NCI-H187 (cell line): Measurements from ENCODE around the gene STARD7.

Source experiments
- DNase-seq, 2 experiments: peaks; one replicate each; lab custom pipeline; 2025; lab: John Stamatoyannopoulos, UW

Gene STARD7

GRCh38 chr2:96197546-96198255 is 10.9 kb downstream of the STARD7 start:
- no peak for DNase-seq

GRCh38 chr2:96195410-96196066 is 13.1 kb downstream of the STARD7 start:
- no peak for DNase-seq

GRCh38 chr2:96191937-96192670 is 16.5 kb downstream of the STARD7 start:
- DNase-seq, result no peak

GRCh38 chr2:96188821-96189526 is 19.7 kb downstream of the STARD7 start:
- no peak for DNase-seq

DNA sequence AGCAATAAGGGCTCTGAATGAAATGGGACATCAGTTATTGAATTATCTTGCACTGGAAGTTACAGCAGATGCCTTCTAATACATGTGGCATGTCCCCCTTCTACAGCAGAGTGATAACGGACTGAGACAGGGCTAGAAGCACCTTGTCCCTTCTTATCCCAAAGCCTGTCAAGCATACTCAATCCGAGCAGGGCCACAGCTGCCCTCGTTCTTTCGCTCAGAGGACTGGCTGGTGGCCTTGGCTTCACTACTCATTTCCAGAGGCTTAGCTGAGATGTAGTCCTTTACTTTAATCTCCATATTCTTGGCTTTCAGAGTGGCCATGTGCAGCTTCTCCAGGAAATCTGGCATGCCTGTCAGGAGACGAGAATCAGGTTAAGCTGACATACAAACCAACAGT is 22.1 kb downstream of the STARD7 start:
- no peak for DNase-seq

GRCh38 chr2:96185516-96185915 is 23.1 kb downstream of the STARD7 start:
- no peak for DNase-seq

DNA sequence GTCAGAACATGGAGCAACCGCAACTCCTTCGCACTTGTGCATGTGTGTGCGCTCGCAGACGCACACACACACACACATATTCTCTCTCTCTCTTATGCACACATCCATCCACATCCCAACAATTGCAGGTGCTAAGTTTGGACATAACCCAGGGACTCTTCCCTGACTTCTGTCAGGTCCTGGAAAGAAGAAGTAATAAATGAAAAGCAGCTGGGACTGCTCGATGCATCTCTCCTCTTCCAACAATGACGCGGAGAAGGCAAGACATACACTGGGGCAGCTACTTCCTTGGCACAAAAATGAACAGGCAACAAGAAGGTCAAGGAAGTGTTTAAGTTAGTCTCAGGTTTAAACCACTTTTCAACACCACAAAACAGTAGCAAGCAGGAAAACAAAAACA is 23.6 kb downstream of the STARD7 start:
- no peak for DNase-seq

GRCh38 chr2:96184188-96184587 is 24.4 kb downstream of the STARD7 start:
- no peak for DNase-seq

GRCh38 chr2:96181529-96181928 is 27.1 kb downstream of the STARD7 start:
- DNase-seq, result no peak

DNA sequence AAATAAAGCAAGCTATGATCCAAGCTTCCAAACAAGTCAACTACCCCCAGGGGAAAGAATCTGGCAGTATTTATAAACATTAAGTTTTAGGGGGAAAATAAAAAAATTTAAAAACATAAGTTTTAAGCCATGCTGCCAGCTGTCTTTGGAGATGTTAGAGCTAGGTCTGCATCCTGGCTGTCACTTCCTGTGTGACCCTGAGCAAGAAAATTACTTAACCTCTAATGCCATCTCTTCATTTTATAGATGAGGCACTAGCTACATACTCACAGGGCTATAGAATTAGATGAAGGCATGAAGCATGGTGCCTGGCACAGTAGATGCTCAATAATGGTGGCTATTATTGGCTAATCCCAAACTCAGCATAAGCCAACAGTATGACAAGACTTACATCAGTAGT is 28.1 kb downstream of the STARD7 start:
- no peak for DNase-seq

DNA sequence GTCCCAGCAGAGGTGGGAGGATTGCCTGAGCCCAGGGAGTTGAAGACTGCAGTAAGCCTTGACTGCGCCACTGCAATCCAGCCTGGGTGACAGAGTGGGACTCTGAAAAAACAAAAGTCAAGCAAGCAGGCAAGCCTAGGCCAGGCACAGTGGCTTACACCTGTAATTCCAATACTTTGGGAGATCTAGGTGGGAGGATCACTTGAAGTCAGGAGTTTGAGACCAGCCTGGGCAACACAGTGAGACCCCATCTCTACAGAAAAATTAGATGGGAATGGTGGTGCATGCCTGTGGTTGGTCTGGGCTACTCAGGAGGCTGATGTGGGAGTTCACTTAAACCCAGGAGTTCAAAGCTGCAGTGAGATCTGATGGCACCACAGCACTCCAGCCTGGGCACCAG is 28.6 kb downstream of the STARD7 start:
- no peak for DNase-seq

DNA sequence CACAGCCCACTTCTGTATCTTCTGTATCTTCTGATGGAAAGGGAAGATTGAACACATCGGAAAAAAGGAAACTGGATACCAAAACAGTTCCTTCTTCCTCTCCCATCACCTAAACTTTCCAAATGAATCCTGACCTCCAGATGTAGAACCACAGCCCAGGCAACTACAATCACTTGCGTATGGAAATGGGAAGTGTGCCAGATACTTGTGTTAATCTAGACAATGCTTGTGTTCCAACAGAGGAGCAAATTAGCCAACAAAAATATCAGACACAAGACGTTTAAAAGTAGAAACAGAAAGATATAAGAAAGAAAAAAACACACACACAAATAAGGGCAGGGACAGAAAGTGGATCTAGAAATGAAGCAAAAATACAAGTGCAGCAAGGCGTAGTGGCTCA is 32.0 kb downstream of the STARD7 start:
- DNase-seq, result no peak

DNA sequence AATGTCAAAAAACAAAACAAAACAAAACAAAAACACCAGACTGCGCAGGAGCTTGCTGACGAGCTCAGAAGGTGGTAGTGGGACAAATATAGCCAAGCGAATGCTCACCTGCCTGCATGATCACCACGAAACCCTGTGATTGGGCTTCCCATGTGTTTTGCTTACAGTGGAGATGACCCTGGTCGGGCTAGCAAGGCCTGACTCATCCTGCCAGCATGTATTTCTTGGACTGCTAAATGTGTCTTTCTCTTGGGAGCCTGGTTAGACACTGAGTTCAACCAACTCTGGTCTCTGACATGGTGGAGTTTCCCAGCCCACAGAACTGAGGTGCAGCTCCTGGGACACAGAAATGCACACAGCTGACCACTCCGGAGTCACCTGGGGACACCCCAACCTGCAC is 32.7 kb downstream of the STARD7 start:
- DNase-seq, result no peak

DNA sequence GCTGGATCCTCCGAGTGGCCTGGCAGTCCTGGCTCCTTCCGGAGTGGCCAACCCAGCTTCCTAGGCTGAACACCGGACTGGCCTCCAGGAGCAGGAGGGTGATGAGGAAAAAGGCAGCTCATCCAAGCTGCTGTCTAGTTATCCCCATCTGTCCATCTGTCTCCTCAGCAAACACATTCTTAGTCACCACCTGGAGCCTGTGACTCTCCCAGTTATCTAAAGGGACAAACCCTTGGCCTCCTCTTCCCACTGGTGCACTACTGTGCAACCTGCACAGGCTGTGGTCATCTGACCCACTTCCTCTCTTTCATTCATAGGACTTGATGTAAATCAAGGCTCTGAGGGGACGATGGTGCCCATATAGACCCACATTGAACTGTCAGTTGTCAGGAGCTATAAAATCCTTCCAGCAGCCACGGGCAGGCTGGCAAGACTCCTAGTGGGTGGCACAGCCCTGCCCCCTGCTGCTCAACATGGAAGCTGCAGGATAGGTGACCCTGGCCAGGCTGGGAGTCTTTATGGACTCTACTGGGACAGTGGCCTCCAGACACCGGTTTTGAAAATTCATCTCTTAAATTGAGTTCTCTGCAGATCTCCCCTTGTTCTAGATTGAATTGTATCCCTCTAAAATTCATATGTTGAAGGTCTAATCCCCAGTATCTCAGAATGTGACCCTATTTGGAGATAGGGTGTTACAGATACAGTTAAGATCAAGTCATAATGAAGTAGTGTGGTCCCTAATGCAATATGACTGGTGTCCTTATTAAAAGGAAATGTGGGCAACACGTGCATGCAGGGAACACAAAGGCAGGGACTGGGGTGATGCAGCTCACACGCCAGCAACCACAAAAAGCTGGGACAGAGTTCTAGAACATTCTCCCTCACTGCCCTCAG is 34.1 kb downstream of the STARD7 start:
- DNase-seq, result peak; percentile 3 to 11

DNA sequence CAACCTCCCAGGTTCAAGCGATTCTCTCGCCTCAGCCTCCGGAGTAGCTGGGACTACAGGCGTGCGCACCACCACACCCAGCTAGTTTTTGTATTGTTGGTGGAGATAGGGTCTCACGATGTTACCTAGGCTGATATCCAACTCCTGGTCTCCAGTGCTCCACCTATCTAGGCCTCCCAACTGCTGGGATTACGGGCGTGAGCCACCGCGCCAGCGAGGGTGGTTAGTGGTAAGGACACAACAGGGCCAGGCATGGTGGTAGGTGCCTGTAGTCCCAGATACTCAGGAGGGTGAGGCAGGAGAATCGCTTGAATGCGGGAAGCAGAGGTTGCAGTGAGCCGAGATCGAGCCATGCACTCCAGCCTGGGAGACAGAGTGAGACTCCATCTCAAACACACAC is 36.8 kb downstream of the STARD7 start:
- DNase-seq, result no peak

GRCh38 chr2:96170626-96171025 is 38.0 kb downstream of the STARD7 start:
- DNase-seq, result no peak

DNA sequence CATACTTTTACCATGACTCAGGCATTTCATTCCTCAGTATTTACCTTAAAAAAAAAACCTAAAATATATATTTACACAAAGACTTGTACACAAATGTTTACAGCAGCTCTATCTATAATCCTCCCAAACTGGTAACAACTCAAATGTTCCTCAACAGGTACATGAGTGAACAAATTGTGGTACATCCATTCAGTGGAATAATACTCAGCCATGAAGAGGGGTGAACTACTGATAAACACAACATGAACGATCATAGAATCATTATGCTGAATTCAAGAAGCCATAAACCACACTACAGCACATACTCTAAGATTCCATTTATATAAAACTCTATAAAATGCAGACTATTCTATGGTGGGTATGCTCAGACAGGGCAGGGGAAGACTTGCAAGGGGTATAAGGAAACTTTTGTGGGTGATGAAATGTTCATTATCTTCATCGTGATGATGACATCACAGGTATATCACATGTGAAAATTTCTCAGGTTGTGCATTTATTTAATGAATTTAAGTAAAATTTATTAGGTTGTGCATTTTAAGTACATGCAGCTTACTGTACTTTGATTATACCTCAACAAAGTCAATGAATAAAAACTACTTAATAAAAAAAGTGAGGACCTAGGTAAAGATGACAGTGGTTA is 38.6 kb downstream of the STARD7 start:
- DNase-seq, result no peak

DNA sequence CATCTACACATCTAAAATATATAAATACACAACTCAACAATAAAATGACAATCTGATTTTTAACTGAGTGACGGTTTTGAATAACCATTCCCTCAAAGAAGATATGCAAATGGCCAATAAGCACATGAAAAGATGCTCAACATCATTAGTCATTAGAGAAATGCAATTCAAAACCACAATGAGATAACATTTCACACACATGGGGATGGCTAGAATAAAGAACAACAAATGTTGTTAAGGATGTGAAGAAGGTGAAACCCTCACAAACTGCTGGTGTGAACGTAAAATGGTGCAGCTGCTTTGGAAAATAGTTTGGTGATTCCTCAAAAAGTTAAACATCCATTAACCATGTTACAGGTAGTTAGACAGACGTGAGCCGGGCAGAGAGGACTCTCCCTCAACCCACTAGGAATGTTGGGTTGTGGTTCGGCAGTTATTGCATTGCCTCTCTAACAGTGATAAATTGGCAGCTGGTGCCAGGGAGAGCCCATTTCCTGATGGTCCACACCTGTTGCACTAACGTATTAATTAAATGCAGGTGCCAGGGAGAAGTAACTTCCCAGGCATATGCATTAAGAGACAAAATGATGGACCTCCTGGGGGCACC is 41.1 kb downstream of the STARD7 start:
- DNase-seq, result no peak

DNA sequence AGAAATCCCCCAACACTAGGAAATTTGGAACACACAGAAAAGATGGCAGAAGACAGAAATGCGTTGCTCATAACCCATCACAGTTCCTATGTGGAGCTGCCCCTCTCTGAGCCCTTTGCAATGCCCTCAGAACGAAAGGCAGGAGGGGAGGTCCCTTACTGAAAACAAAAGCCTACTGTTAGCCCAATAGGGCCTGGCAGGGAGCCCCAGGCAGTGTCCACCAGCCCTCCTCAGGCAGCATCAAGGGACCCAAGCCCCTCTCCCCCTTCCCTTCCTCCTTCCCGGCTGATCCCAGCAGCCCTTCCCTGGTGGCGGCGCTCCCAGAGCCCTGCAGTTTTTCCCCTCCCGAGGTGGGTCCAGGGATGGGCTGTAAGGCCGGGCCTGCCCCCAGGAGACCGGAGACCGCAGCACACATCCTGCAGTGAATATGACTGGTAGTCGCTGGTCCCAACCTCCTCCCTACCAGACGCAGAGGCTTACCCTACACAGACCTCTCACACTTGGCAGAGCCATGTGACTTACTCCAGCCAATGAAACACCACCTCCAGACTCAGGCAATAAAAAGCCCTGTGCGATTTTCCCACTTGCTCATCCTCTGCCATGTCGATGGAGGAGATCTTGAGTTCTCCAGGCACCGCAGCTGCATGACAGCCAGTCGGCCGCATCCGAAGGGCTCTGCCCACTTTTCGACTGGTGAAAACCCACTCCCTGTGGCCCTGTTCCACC is 44.0 kb downstream of the STARD7 start:
- DNase-seq, result no peak
